Loucy (cell line): ENCODE data around the gene AFF3.
A peak's percentile ranks its signal among the peaks of the same experiment; 100 is the strongest.

ENCODE experiments used
- H2AFZ ChIP-seq: fragments of 200-600 bp; sonication (generic); 2 replicates; pipeline ENCODE4 v1.6.0; 2016; ENCODE audit warnings: antibody characterized with exemption, mild to moderate bottlenecking, low read length, moderate library complexity
- H3F3A ChIP-seq: fragments of 200-600 bp; 2 replicates; pipeline ENCODE4 v1.6.0; 2016; ENCODE audit warnings: antibody characterized with exemption, low read depth, mild to moderate bottlenecking
- H3K27me3 ChIP-seq: fragments of 200-600 bp; sonication (generic); 2 replicates; pipeline ENCODE4 v1.6.1; 2014; ENCODE audit warnings: low read length, mild to moderate bottlenecking; ENCODE audit not compliant: insufficient read depth, poor library complexity, severe bottlenecking
- H3K36me3 ChIP-seq: fragments of 200-600 bp; sonication (generic); 2 replicates; pipeline ENCODE4 v1.6.1; 2016; ENCODE audit warnings: low read length; ENCODE audit not compliant: insufficient read depth
- H3K4me1 ChIP-seq: fragments of 200-600 bp; sonication (generic); 2 replicates; pipeline ENCODE4 v1.5.1; 2014; ENCODE audit warnings: low read length, mild to moderate bottlenecking; ENCODE audit not compliant: insufficient read depth, poor library complexity, severe bottlenecking
- H3K4me2 ChIP-seq: fragments of 200-600 bp; sonication (generic); 2 replicates; pipeline ENCODE4 v1.6.0; 2014; ENCODE audit warnings: antibody characterized with exemption, low read length, low read depth, mild to moderate bottlenecking; ENCODE audit not compliant: poor library complexity, severe bottlenecking
- H3K4me3 ChIP-seq: fragments of 200-600 bp; sonication (generic); 2 replicates; pipeline ENCODE4 v1.5.1; 2014; ENCODE audit warnings: low read length, mild to moderate bottlenecking, mixed read lengths; ENCODE audit not compliant: poor library complexity, severe bottlenecking
- H3K79me2 ChIP-seq: fragments of 200-600 bp; sonication (generic); 2 replicates; pipeline ENCODE4 v1.6.1; 2014; ENCODE audit warnings: low read length; ENCODE audit not compliant: insufficient read depth
- H3K9ac ChIP-seq: fragments of 200-600 bp; sonication (generic); 2 replicates; pipeline ENCODE4 v1.6.0; 2014; ENCODE audit warnings: mild to moderate bottlenecking, low read depth, low read length, moderate library complexity; ENCODE audit not compliant: poor library complexity, severe bottlenecking
- H3K9me2 ChIP-seq: fragments of 200-600 bp; sonication (generic); replicated peaks from 2 replicates; pipeline ENCODE4 v1.6.1; 2016; ENCODE audit warnings: low read depth, low read length, mixed read lengths
- H3K9me3 ChIP-seq: fragments of 200-600 bp; sonication (generic); 2 replicates; pipeline ENCODE4 v1.6.1; 2014; ENCODE audit warnings: mild to moderate bottlenecking, antibody characterized with exemption, low read length, low read depth; ENCODE audit not compliant: insufficient read depth
- H4K20me1 ChIP-seq: fragments of 200-600 bp; sonication (generic); 2 replicates; pipeline ENCODE4 v1.6.0; 2014; ENCODE audit warnings: antibody characterized with exemption, low read length, mild to moderate bottlenecking; ENCODE audit not compliant: insufficient read depth, poor library complexity, severe bottlenecking
- EZH2phosphoT487 ChIP-seq: fragments of 200-600 bp; IDR thresholded peaks from 2 replicates; pipeline ENCODE4 v1.6.1; 2018; ENCODE audit warnings: antibody characterized with exemption, mild to moderate bottlenecking, moderate library complexity, borderline replicate concordance
- TF ChIP-seq, protein P1 (sequence below): fragments of 200-600 bp; sonication (generic); conservative IDR thresholded peaks from 2 replicates; pipeline ENCODE4 v1.5.1; 2014; ENCODE audit warnings: mild to moderate bottlenecking, antibody characterized with exemption, low read length

The AFF3 gene

GRCh38 chr2:100137866-100138570 is 4.4 kb downstream of the AFF3 start:
- Histone ChIP-seq H3K4me3 (peak overlapping the region; percentile 58), H3K27me3 (no peaks in the 10 kb centered on the region), H3K36me3 (no peaks in the 10 kb centered on the region), H3K9ac (peak overlapping the region; percentile 3), H3K79me2 (peaks cover 35% of the 10 kb centered on the region), H3K9me2 (no peaks in the 10 kb centered on the region), H3K9me3 (no peaks in the 10 kb centered on the region), H4K20me1 (no peaks in the 10 kb centered on the region), H3F3A (peaks cover 4% of the 10 kb centered on the region; the same call in 1 of the 2 replicates), H3K4me1 (peaks cover 78% of the 10 kb centered on the region), H2AFZ (no peak overlapping the region), H3K4me2 (peak overlapping the region; percentile 87)
- TF ChIP-seq, protein P1, sequence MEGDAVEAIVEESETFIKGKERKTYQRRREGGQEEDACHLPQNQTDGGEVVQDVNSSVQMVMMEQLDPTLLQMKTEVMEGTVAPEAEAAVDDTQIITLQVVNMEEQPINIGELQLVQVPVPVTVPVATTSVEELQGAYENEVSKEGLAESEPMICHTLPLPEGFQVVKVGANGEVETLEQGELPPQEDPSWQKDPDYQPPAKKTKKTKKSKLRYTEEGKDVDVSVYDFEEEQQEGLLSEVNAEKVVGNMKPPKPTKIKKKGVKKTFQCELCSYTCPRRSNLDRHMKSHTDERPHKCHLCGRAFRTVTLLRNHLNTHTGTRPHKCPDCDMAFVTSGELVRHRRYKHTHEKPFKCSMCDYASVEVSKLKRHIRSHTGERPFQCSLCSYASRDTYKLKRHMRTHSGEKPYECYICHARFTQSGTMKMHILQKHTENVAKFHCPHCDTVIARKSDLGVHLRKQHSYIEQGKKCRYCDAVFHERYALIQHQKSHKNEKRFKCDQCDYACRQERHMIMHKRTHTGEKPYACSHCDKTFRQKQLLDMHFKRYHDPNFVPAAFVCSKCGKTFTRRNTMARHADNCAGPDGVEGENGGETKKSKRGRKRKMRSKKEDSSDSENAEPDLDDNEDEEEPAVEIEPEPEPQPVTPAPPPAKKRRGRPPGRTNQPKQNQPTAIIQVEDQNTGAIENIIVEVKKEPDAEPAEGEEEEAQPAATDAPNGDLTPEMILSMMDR: no peak
- TF ChIP-seq EZH2phosphoT487: no peak

DNA sequence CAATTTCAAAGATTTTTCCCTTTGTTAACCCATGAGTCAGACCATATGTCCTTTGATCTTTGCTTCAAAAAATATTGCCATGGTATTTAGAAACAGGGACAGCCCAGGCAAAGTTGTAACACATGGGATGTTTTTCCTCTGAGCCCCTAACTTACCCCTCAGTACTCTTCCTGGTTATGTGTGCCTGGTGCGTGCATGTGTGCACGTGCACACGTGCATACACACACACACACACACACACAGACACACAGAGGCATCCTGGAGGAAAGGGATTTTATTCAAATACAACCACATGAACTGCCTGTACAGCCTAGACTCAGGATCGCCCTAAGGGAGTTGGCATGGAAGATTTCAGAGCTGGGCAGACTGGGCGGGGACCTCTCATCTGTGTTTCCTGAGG is 5.1 kb downstream of the AFF3 start:
- H3K4me1 ChIP-seq: peaks cover 73% of the 10 kb centered on the region
- H3K79me2 ChIP-seq: peaks cover 34% of the 10 kb centered on the region
- TF ChIP-seq EZH2phosphoT487: no peak
- TF ChIP-seq, protein P1: no peak
- H3K9ac ChIP-seq: peak overlapping the region; percentile 3
- no peaks in the 10 kb centered on the region for H3K36me3 ChIP-seq
- peak overlapping the region; percentile 58 for H3K4me3 ChIP-seq
- no peaks in the 10 kb centered on the region for H4K20me1 ChIP-seq
- no peaks in the 10 kb centered on the region for H3K9me2 ChIP-seq
- H3K9me3 ChIP-seq: no peaks in the 10 kb centered on the region
- H3F3A ChIP-seq: peaks cover 4% of the 10 kb centered on the region; the same call in 1 of the 2 replicates
- H2AFZ ChIP-seq: no peak overlapping the region
- H3K27me3 ChIP-seq: no peaks in the 10 kb centered on the region
- peak overlapping the region; percentile 87 for H3K4me2 ChIP-seq

- H3K4me1 ChIP-seq: peaks cover 64% of the 10 kb centered on the region
- H3K27me3 ChIP-seq: no peaks in the 10 kb centered on the region
- TF ChIP-seq EZH2phosphoT487: no peak
- TF ChIP-seq, protein P1: no peak
- no peaks in the 10 kb centered on the region for H3K36me3 ChIP-seq
- no peaks in the 10 kb centered on the region for H4K20me1 ChIP-seq
- no peaks in the 10 kb centered on the region for H3K9me2 ChIP-seq
- no peak overlapping the region for H3K4me2 ChIP-seq
- H3K9ac ChIP-seq: no peak overlapping the region
- peaks cover 4% of the 10 kb centered on the region; the same call in 1 of the 2 replicates for H3F3A ChIP-seq
- no peak overlapping the region for H2AFZ ChIP-seq
- peaks cover 24% of the 10 kb centered on the region for H3K79me2 ChIP-seq
- H3K9me3 ChIP-seq: no peaks in the 10 kb centered on the region
- H3K4me3 ChIP-seq: no peak overlapping the region
Observed at GRCh38 chr2:100136310-100136709, 6.1 kb downstream of the AFF3 start.
